ENCODE measurements around the gene TRIM74. TPM values are rescaled to one million over a fixed set of nuclear protein-coding genes. Genes with fewer than 3 reads are reported as not detected.
"Not testable (repeated sequence)": the region's sequence is repeated elsewhere in the genome, so short reads cannot be mapped to it uniquely, and the experiment has no call there.

The TRIM74 gene
- total RNA-seq (2021; ENCODE audit: unreplicated experiment), result 1.0 TPM
- 1.00 and 1.3 TPM in 2 replicates for polyA plus RNA-seq (2012)
- Bru-seq, nascent RNA, result percentile 36 among the genes with signal in this experiment
- BruChase-seq, experiment 1, labeled RNA remaining after a 6-hour chase, result percentile 53 among the genes with signal in this experiment
- BruChase-seq, experiment 2, labeled RNA remaining after a 2-hour chase, result percentile 46 among the genes with signal in this experiment
- long read RNA-seq, partial matches to known transcripts, result 1 of 10 reads
- long read RNA-seq, other reads (novel, unspliced or antisense), result 9 of 10 reads

- H3K9ac ChIP-seq (ENCODE audit: low read length); H3K4me3 ChIP-seq (replicated peaks in 1 of 2; ENCODE audit: low read depth in 1 of 2, low read length in 2 of 2); H3K79me2 ChIP-seq (ENCODE audit: insufficient read depth, low read length); intact Hi-C loops (cut with micrococcal nuclease); ATAC-seq; H3K27me3 ChIP-seq (ENCODE audit: insufficient read depth, low read length); H3K4me2 ChIP-seq (ENCODE audit: low read length); H3K36me3 ChIP-seq (ENCODE audit: control insufficient read depth in 1 of 2, insufficient read depth in 2 of 2, low read length in 2 of 2); RAD21 ChIA-PET (ENCODE audit: low non-redundant PET in 1 of 2, low total read pairs in 2 of 2, uncharacterized antibody in 2 of 2, unreplicated experiment in 2 of 2); CTCF ChIA-PET; H3K27ac ChIP-seq (ENCODE audit: low read depth, low read length); POLR2A ChIA-PET; BruUV-seq (replicated peaks); H2AFZ ChIP-seq (ENCODE audit: low read depth, low read length, poor library complexity, severe bottlenecking); DNase-seq (ENCODE audit: low read depth, low spot score); H3K9me2 ChIP-seq (ENCODE audit: insufficient read depth); H3K9me3 ChIP-seq (ENCODE audit: control insufficient read depth in 1 of 2, insufficient read depth in 1 of 2, low read depth in 1 of 2, low read length in 2 of 2); H4K20me1 ChIP-seq (ENCODE audit: insufficient read depth); H3K4me1 ChIP-seq (ENCODE audit: control insufficient read depth in 1 of 2, insufficient read depth in 2 of 2, low read length in 2 of 2): not testable (repeated sequence)
Measured at GRCh38 chr7:72968980-72969516, at the start of gene TRIM74. TRIM74 (minus strand) TSS chr7:72969466; CDS start chr7:72966157, 3,309 bp downstream.

DNA sequence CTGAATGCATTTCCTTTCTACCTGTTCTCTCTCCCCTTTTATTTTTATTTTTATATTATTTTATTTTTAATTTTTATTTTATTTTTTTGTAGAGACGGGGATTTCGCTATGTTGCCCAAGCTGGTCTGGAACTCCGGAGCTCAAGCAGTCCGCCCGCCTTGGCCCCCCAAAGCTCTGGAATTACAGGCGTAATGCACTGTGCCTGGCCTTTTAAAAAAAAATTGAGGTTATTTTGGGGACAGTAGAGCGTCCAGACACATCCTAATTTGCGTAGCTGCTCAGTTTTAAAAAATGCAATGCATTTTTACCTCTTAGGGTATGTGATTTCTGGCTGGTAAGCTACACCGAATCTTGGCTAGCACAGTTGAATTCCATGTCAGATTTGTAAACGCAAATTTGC is 37.2 kb upstream of the TRIM74 start:
- H3K36me3 ChIP-seq (ENCODE audit: control insufficient read depth in 1 of 2, insufficient read depth in 2 of 2, low read length in 2 of 2); H3K27ac ChIP-seq (ENCODE audit: low read depth, low read length); H3K9me2 ChIP-seq (ENCODE audit: insufficient read depth); H2AFZ ChIP-seq (ENCODE audit: low read depth, low read length, poor library complexity, severe bottlenecking); intact Hi-C loops (cut with micrococcal nuclease); H4K20me1 ChIP-seq (ENCODE audit: insufficient read depth); DNase-seq (ENCODE audit: low read depth, low spot score); POLR2A ChIA-PET; ATAC-seq; H3K27me3 ChIP-seq (ENCODE audit: insufficient read depth, low read length); H3K79me2 ChIP-seq (ENCODE audit: insufficient read depth, low read length); BruUV-seq (replicated peaks); RAD21 ChIA-PET (ENCODE audit: low non-redundant PET in 1 of 2, low total read pairs in 2 of 2, uncharacterized antibody in 2 of 2, unreplicated experiment in 2 of 2); H3K9me3 ChIP-seq (ENCODE audit: control insufficient read depth in 1 of 2, insufficient read depth in 1 of 2, low read depth in 1 of 2, low read length in 2 of 2); CTCF ChIA-PET; H3K4me1 ChIP-seq (ENCODE audit: control insufficient read depth in 1 of 2, insufficient read depth in 2 of 2, low read length in 2 of 2): not testable (repeated sequence)
- peak overlapping the region; percentile 50 to 54 for H3K4me3 ChIP-seq (replicated peaks in 1 of 2; ENCODE audit: low read depth in 1 of 2, low read length in 2 of 2)
- peak overlapping the region; percentile 57 for H3K4me2 ChIP-seq (ENCODE audit: low read length)
- H3K9ac ChIP-seq (ENCODE audit: low read length), result peak overlapping the region; percentile 49; the same call in 1 of the 2 replicates
